ENCODE data around the gene TACC2.
"Not testable (repeated sequence)": the region's sequence is repeated elsewhere in the genome, so short reads cannot be mapped to it uniquely, and the experiment has no call there.

TACC2 gene

DNA sequence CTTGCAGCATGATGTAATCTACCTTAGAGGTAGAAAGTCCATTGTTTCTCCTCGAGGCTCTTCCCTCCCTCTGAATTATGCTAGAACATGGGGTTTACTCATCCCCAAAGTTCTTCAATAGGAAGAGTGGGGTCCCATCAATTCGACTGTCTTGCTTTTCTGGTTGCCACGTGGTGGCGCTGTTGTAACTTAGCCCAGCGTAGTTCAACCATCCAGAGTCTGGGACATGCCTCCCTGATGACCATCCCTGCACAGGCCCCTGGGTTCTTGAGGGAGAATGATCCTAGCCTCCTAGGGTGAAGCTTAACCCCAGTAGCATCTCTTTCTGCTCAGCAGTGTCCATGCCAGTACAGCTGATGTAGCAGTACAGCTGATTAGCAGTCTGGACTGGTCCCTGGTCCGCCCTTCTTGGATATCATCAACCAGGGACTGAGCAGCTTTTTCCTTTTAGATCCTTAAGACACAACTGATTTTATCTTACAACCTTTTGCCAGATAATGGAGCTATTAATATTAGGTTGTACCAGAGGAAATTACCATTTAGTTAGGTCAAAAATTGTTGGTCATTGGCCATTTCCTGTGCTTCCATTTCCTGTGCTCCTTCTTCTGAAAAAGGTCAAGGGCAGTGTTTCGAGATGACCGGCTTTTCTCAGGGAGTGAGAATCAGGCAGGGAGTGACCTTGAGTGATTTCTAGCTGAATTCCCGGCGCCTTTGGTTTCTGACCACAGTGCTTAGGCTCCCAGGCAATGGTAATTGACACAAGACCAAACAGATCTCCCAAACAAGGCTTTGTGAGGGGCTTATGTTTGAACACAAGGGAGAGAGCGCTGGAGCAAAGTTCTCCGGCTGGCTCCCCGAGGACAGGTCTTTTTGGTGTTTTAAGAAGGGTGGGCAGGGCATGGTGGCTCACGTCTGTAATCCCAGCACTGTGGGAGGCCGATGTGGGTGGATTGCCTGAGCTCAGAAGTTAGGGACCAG lies 65.4 kb downstream of the TACC2 start:
- H3K9ac ChIP-seq (ENCODE audit: low read length), result no peak overlapping the region
- no peaks in the 10 kb centered on the region for H3K27me3 ChIP-seq (ENCODE audit: control insufficient read depth, insufficient read depth, low read length)
- no peaks in the 10 kb centered on the region for H3K36me3 ChIP-seq (ENCODE audit: control insufficient read depth, low read depth, low read length)
- no peak overlapping the region for H3K27ac ChIP-seq (ENCODE audit: low read length)
- no peaks in the 10 kb centered on the region for H3K9me3 ChIP-seq (ENCODE audit: control insufficient read depth, low read depth, low read length)
- H3K4me3 ChIP-seq (ENCODE audit: low read length), result no peak overlapping the region
- H3K4me1 ChIP-seq (ENCODE audit: control insufficient read depth, low read depth, low read length), result peaks cover 4% of the 10 kb centered on the region

DNA sequence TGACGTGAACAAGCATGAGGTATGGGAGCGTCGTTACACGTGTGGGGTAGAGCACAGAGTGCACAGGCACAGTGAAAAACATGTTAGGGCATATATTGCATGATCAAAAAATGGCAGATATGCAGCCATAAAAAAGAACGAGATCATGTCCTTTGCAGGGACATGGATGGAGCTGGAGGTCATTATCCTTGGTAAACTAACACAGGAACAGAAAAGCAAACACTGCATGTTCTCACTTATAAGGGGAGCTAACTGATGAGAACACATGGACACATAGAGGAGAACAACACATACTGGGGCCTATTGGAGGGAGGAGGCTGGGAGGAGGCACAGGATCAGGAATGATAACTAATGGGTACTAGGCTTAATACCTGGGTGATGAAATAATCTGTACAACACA lies 66.3 kb downstream of the TACC2 start:
- Histone ChIP-seq H3K36me3 (ENCODE audit: control insufficient read depth, low read depth, low read length) (no peaks in the 10 kb centered on the region), H3K4me3 (ENCODE audit: low read length) (no peak overlapping the region), H3K4me1 (ENCODE audit: control insufficient read depth, low read depth, low read length) (peaks cover 4% of the 10 kb centered on the region), H3K27me3 (ENCODE audit: control insufficient read depth, insufficient read depth, low read length) (no peaks in the 10 kb centered on the region), H3K27ac (ENCODE audit: low read length) (no peak overlapping the region), H3K9me3 (ENCODE audit: control insufficient read depth, low read depth, low read length) (no peaks in the 10 kb centered on the region), H3K9ac (ENCODE audit: low read length) (no peak overlapping the region)

DNA sequence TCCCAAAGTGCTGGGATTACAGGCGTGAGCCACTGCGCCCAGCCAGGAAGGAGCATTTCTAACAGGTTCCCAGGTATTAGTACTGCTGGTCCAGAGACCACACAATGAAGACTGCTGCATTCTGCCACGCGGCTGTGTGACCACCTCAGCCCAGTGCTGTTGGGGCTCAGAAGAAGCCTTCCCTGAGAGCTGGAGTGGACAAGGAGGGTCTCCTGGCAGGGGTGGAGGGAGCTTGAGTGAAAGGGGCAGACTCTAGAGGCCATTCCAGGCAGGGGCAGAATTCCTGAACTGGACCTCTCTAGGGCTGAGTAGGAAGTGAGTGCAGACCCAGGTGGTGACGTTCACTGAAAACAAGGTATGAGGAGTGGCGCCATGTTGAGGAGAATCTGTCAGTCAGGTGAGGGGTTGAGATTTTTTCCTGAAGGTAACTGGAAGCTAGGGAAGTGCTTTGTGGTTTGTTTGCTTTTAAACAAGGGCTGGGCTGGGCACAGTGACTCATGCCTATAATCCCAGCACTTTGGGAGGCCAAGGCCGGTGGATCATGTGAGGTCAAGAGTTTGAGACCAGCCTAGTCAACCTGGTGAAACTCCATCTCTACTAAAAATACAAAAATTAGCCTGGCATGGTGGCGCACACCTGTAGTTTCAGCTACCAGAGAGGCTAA lies 67.6 kb downstream of the TACC2 start:
- H3K9me3 ChIP-seq (ENCODE audit: control insufficient read depth, low read depth, low read length), result no peaks in the 10 kb centered on the region
- peaks cover 4% of the 10 kb centered on the region for H3K4me1 ChIP-seq (ENCODE audit: control insufficient read depth, low read depth, low read length)
- no peak overlapping the region for H3K9ac ChIP-seq (ENCODE audit: low read length)
- no peaks in the 10 kb centered on the region for H3K36me3 ChIP-seq (ENCODE audit: control insufficient read depth, low read depth, low read length)
- no peak overlapping the region for H3K27ac ChIP-seq (ENCODE audit: low read length)
- H3K27me3 ChIP-seq (ENCODE audit: control insufficient read depth, insufficient read depth, low read length), result no peaks in the 10 kb centered on the region
- H3K4me3 ChIP-seq (ENCODE audit: low read length), result no peak overlapping the region

DNA sequence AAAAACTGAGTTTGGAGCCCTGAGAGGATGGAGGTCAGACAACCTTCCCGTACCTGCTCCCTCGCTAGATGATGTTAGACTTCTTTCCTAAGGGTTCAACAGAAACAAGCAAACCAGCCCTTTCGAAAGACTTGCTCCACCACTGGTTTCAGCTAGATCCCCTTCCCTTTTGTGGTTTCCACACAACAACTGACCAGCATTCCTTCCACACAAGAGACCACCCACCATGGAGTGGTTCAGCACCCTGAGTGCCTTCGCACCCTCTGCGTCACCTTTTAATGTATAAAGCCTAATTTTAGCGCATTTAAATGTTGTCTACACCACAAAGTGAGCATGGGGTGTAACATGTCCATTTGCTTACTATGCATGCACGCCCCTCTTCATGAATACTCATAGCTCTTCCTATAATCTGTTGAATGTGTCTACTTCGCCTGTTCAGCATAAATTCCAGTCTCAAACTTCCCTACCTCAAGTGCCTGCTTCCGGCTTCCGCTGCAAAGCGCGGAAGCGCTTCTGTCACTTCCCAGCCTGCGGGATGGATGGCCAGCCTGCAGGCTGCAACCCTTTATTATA lies 69.0 kb downstream of the TACC2 start:
- Histone ChIP-seq H3K9me3 (ENCODE audit: control insufficient read depth, low read depth, low read length) (no peaks in the 10 kb centered on the region), H3K27ac (ENCODE audit: low read length) (no peak overlapping the region), H3K27me3 (ENCODE audit: control insufficient read depth, insufficient read depth, low read length) (no peaks in the 10 kb centered on the region), H3K4me1 (ENCODE audit: control insufficient read depth, low read depth, low read length) (no peaks in the 10 kb centered on the region), H3K4me3 (ENCODE audit: low read length) (no peak overlapping the region), H3K36me3 (ENCODE audit: control insufficient read depth, low read depth, low read length) (no peaks in the 10 kb centered on the region), H3K9ac (ENCODE audit: low read length) (no peak overlapping the region)

DNA sequence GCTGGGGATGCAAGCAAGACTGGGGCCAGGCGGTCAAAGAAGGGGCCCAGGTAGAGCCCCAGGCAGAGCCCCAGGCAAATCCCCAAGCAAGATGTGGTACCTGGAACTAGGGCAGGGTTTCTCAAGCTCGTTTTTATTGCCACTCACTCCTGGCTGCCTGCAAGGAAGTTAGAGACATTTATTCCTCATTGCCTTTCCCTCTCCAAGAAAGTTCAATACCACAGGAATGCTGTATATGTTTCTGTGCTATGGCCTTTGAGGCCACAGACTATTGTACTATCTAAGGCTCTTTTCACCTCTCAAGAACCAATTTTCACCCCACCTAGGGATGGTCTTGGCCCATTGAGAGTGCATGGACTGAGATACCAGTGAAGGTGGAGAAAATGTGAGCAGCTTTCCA lies 71.3 kb downstream of the TACC2 start:
- no peak overlapping the region for H3K4me3 ChIP-seq (ENCODE audit: low read length)
- no peak overlapping the region for H3K9ac ChIP-seq (ENCODE audit: low read length)
- H3K36me3 ChIP-seq (ENCODE audit: control insufficient read depth, low read depth, low read length), result no peaks in the 10 kb centered on the region
- H3K4me1 ChIP-seq (ENCODE audit: control insufficient read depth, low read depth, low read length), result peaks cover 3% of the 10 kb centered on the region
- no peak overlapping the region for H3K27ac ChIP-seq (ENCODE audit: low read length)
- no peaks in the 10 kb centered on the region for H3K27me3 ChIP-seq (ENCODE audit: control insufficient read depth, insufficient read depth, low read length)
- no peaks in the 10 kb centered on the region for H3K9me3 ChIP-seq (ENCODE audit: control insufficient read depth, low read depth, low read length)

DNA sequence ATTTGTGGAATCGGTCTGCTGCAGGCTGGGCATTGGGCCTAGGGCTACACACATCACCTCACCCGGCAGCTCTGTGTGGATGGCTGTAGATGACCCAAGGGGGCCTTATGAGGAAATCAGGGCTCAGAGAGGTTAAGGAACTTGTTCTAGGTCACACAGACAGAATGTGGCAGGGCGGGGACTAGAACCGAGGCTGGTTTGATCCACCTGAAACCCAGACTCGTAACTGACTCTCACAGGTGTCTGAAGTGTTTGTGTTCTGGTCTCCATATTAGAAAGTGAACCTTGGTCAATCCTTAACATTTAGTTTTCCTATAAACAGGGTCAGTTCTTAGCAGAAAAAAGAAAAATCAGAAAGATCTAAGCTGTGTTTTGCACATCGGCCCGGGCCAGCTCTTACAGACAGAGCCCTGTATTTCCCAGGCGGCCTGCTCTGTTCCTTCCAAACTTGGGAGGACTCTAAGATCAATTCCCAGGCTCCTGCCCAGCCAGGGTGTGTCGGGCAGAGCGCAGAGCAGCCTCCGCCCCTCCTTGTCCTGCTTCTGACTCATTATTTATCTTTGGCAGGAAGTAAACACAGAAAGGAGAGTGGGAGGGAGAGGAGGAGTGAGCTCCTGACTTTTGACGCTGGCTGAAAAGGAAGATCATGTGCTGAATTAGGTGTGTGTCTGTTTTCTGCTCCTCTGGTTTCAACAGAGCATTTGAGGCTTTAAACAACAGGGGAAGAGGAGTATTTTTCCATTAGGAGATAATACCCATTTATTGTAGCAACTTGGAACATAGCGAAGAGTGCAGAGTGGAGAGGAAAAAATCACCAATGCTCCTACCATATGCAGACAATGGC lies 74.1 kb downstream of the TACC2 start:
- H3K36me3 ChIP-seq (ENCODE audit: control insufficient read depth, low read depth, low read length), result no peaks in the 10 kb centered on the region
- H3K27me3 ChIP-seq (ENCODE audit: control insufficient read depth, insufficient read depth, low read length), result no peaks in the 10 kb centered on the region
- peaks cover 3% of the 10 kb centered on the region for H3K4me1 ChIP-seq (ENCODE audit: control insufficient read depth, low read depth, low read length)
- no peak overlapping the region for H3K27ac ChIP-seq (ENCODE audit: low read length)
- H3K9ac ChIP-seq (ENCODE audit: low read length), result no peak overlapping the region
- H3K4me3 ChIP-seq (ENCODE audit: low read length), result no peak overlapping the region
- H3K9me3 ChIP-seq (ENCODE audit: control insufficient read depth, low read depth, low read length), result no peaks in the 10 kb centered on the region

DNA sequence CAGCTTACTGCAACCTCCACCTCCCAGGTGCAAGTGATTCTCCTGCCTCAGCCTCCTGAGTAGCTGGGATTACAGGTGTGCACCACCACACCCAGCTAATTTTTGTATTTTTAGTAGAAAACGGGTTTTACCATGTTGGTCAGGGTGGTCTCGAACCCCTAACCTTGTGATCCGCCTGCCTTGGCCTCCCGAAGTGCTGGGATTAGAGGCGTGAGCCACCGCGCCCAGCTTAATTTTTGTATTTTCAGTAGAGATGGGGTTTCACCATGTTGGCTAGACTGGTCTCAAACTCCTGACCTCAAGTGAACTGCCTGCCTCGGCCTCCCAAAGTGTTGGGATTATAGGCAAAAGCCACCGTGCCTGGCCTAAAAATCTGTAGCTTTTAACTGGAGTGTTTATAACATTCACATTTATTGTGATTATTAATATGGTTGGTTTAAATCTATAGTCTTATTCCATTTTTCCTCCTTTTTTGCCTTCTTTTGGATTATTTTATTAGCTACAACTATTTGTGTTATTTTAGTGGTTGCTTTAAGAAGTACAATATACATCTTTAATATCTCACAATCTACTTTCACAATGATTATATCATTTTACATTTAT lies 77.5 kb downstream of the TACC2 start:
- not testable (repeated sequence) for H3K4me1 ChIP-seq (ENCODE audit: control insufficient read depth, low read depth, low read length); H3K9me3 ChIP-seq (ENCODE audit: control insufficient read depth, low read depth, low read length); H3K27me3 ChIP-seq (ENCODE audit: control insufficient read depth, insufficient read depth, low read length); H3K9ac ChIP-seq (ENCODE audit: low read length); H3K27ac ChIP-seq (ENCODE audit: low read length); H3K36me3 ChIP-seq (ENCODE audit: control insufficient read depth, low read depth, low read length); H3K4me3 ChIP-seq (ENCODE audit: low read length)

DNA sequence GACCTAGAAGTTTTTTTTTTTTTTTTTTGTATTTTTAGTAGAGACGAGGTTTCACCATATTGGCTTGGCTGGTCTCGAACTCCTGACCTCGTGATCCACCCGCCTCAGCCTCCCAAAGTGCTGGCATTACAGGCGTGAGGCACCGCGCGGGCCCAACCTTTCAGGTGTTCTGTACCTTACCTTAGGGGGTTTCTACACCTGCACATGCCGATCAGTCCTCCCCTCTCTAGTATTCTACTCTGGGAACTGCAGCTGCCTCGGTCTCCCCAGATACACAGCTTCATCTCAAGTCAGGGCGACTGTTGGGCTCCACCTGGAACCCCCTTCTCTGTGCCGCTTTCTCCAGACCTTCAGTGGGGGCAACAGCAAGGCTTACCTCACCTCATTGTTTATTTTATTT lies 79.9 kb downstream of the TACC2 start:
- no peak overlapping the region for H3K9ac ChIP-seq (ENCODE audit: low read length)
- no peaks in the 10 kb centered on the region for H3K36me3 ChIP-seq (ENCODE audit: control insufficient read depth, low read depth, low read length)
- no peaks in the 10 kb centered on the region for H3K9me3 ChIP-seq (ENCODE audit: control insufficient read depth, low read depth, low read length)
- no peak overlapping the region for H3K27ac ChIP-seq (ENCODE audit: low read length)
- H3K27me3 ChIP-seq (ENCODE audit: control insufficient read depth, insufficient read depth, low read length), result no peaks in the 10 kb centered on the region
- H3K4me1 ChIP-seq (ENCODE audit: control insufficient read depth, low read depth, low read length), result no peaks in the 10 kb centered on the region
- no peak overlapping the region for H3K4me3 ChIP-seq (ENCODE audit: low read length)

DNA sequence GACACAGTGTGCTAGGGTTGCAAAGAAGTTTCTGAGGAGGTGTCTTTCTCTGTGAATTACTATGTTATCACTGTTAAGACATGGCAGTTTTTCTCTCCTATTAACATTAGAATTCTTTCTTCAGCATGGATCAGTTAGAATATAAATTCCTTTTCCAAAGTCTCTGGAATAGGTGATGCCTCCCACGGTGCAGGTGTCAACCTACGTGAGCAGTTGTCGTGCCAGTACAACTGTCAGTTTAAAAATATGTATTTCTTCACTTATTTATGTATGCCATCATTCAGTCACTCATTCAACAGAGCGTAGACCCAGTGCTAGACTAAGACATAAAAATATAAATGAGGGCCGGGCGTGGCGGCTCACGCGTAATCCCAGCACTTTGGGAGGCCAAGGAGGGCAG lies 83.5 kb downstream of the TACC2 start:
- Histone ChIP-seq H3K9me3 (ENCODE audit: control insufficient read depth, low read depth, low read length) (no peaks in the 10 kb centered on the region), H3K4me1 (ENCODE audit: control insufficient read depth, low read depth, low read length) (no peaks in the 10 kb centered on the region), H3K4me3 (ENCODE audit: low read length) (no peak overlapping the region), H3K27me3 (ENCODE audit: control insufficient read depth, insufficient read depth, low read length) (no peaks in the 10 kb centered on the region), H3K27ac (ENCODE audit: low read length) (no peak overlapping the region), H3K9ac (ENCODE audit: low read length) (no peak overlapping the region), H3K36me3 (ENCODE audit: control insufficient read depth, low read depth, low read length) (no peaks in the 10 kb centered on the region)

DNA sequence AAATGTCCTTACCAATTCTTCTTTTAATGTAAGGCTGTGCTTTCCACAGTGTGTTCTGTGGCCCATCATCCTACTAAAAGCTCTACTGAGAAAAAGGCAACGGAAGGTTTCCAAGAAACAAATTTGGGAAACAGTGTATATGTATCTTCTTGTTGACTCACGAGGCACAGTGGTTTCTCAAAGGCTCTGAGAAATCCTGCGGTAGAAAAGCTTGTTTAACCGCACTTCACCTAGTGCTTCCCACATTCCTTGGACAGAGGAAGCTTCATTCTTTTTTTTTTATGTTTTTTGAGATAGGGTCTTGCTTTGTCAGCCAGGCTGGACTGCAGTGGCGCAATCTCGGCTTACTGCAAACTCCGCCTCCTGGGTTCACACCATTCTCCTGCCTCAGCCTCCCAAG lies 84.5 kb downstream of the TACC2 start:
- H3K4me3 ChIP-seq (ENCODE audit: low read length), result no peak overlapping the region
- no peak overlapping the region for H3K27ac ChIP-seq (ENCODE audit: low read length)
- no peak overlapping the region for H3K9ac ChIP-seq (ENCODE audit: low read length)
- no peaks in the 10 kb centered on the region for H3K4me1 ChIP-seq (ENCODE audit: control insufficient read depth, low read depth, low read length)
- no peaks in the 10 kb centered on the region for H3K36me3 ChIP-seq (ENCODE audit: control insufficient read depth, low read depth, low read length)
- no peaks in the 10 kb centered on the region for H3K27me3 ChIP-seq (ENCODE audit: control insufficient read depth, insufficient read depth, low read length)
- H3K9me3 ChIP-seq (ENCODE audit: control insufficient read depth, low read depth, low read length), result no peaks in the 10 kb centered on the region

DNA sequence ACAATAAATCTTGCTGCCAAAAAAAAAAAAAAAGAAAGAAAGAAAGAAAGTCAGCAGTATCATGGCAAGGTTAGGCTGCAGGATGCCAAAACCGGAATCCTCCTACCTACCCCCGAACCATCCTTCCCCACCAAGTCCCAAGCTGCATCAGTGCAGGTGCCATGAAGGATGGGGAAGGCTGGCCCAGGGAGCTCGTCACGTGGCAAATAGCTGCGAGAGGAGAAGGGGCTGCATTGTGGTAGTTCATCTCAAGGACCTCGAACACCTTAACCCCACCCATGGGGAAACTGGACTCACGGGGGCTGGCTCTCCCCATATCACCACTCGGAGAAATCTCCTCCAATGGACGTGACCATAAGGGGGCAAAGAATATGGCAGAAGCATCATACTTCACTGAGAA lies 86.2 kb downstream of the TACC2 start:
- Histone ChIP-seq H3K9me3 (ENCODE audit: control insufficient read depth, low read depth, low read length) (no peaks in the 10 kb centered on the region), H3K27ac (ENCODE audit: low read length) (no peak overlapping the region), H3K4me3 (ENCODE audit: low read length) (no peak overlapping the region), H3K9ac (ENCODE audit: low read length) (no peak overlapping the region), H3K27me3 (ENCODE audit: control insufficient read depth, insufficient read depth, low read length) (no peaks in the 10 kb centered on the region), H3K4me1 (ENCODE audit: control insufficient read depth, low read depth, low read length) (no peaks in the 10 kb centered on the region), H3K36me3 (ENCODE audit: control insufficient read depth, low read depth, low read length) (no peaks in the 10 kb centered on the region)

Data from iPS-18a (cell line).